K562 (cell line): Measurements from ENCODE around the gene CCL27. TPM values are rescaled to one million over a fixed set of nuclear protein-coding genes. Genes with fewer than 3 reads are reported as not detected.

Experiments
- CREM ChIP-seq: IDR thresholded peaks from 2 replicates; pipeline ENCODE4 v1.6.1; 2014; ENCODE audit warnings: antibody characterized with exemption, low read depth
- EP300 ChIP-seq: IDR thresholded peaks from 2 replicates; pipeline ENCODE4 v1.6.1; 2012; ENCODE audit warnings: low read length, improper control_type of control experiment
- FOSL1 ChIP-seq: fragments of 200-800 bp; sonication (Bioruptor generic); conservative IDR thresholded peaks from 2 replicates; pipeline ENCODE4 v1.6.1; 2016; ENCODE audit warnings: missing genetic modification characterization, missing compliant biosample characterization
- GATAD2B ChIP-seq: fragments of 450-650 bp; IDR thresholded peaks from 2 replicates; pipeline ENCODE4 v1.6.1; 2017; ENCODE audit warnings: mild to moderate bottlenecking, borderline replicate concordance
- HDAC2 ChIP-seq: fragments of 450-650 bp; IDR thresholded peaks from 2 replicates; pipeline ENCODE4 v1.6.1; 2016; ENCODE audit warnings: mild to moderate bottlenecking
- NFE2L1 ChIP-seq: fragments of 450-650 bp; IDR thresholded peaks from 2 replicates; pipeline ENCODE4 v1.6.1; 2016; ENCODE audit warnings: missing genetic modification characterization, low read depth, mild to moderate bottlenecking, missing compliant biosample characterization, moderate library complexity, borderline replicate concordance
- TBL1XR1 ChIP-seq, 2 experiments: IDR thresholded peaks; 2 replicates each; pipeline ENCODE4 v1.6.1; 2012; ENCODE audit warnings: improper control_type of control experiment in 2 of 2, low read length in 2 of 2, mild to moderate bottlenecking in 1 of 2
- ZFX ChIP-seq: sonication (generic); formaldehyde crosslinking; IDR thresholded peaks from 2 replicates; pipeline ENCODE4 v1.8.0; 2022; ENCODE audit warnings: mild to moderate bottlenecking, missing genetic modification reagents, moderate library complexity
- ZNF592 ChIP-seq: fragments of 450-650 bp; IDR thresholded peaks from 2 replicates; pipeline ENCODE4 v1.6.1; 2017; ENCODE audit warnings: antibody characterized with exemption, mild to moderate bottlenecking
- polyA plus RNA-seq, 8 experiments: library from polyadenylated mRNA; depleted of rRNA in 4 of 8; stranded (reverse) in 5 of 8; unstranded in 3 of 8; fragments of >200 nt; fragmentation: Nextera tagmentation in 2 of 8; fragmentation: Illumina TruSeq in 1 of 8; extraction: Ambion mirVana in 2 of 8; extraction: Trizol in 1 of 8; gene quantifications; 2 replicates each; pipeline versions ENCODE4 v1.2.1 to v1.2.3, GENCODE V29; 2011 to 2014; ENCODE audit warnings: inconsistent platforms in 1 of 8, missing spikeins in 1 of 8
- total RNA-seq, 7 experiments: library from RNA; depleted of rRNA in 6 of 7; stranded (reverse); fragments of >200 nt in 6 of 7; fragmentation: Illumina TruSeq in 2 of 7; extraction: Trizol in 2 of 7; gene quantifications; 2 replicates each; pipeline versions ENCODE4 v1.2.1 to v1.2.3, GENCODE V29; 2011 to 2021; ENCODE audit warnings: low replicate concordance in 1 of 7
- TF ChIP-seq, protein P1 (sequence below), 3 experiments: fragments of 200-800 bp in 1 of 3; fragments of 250-450 bp in 1 of 3; fragments of 450-650 bp in 1 of 3; sonication (Bioruptor Pico) in 1 of 3; sonication (Bioruptor generic) in 1 of 3; formaldehyde crosslinking in 1 of 3; IDR thresholded peaks; 2 replicates each; pipeline versions ENCODE4 v1.6.1 to v1.8.0; 2016 to 2022; ENCODE audit warnings: mild to moderate bottlenecking in 2 of 3, missing genetic modification characterization in 2 of 3, missing compliant biosample characterization in 1 of 3, moderate library complexity in 1 of 3

CCL27 gene
- total and polyA plus RNA-seq, 9 of the 15 experiments (the other 6 are each of a cell fraction or from before 2014, with no cell fraction given) = 0.10 to 0.53 (median 0.27) TPM; not detected in 5

- TF ChIP-seq ZNF592 (no peak), NFE2L1 (tag) (no peak), TBL1XR1 (IDR thresholded peaks at IDR 0.05; ENCODE audit: low read length in 2 of 2) (peak in 1 of 2 experiments; percentile 68; a peak in 2 of 4 replicates), ZFX (CRISPR knock-in tag) (peak; percentile 31; the same call in 1 of the 2 replicates), HDAC2 (0 out of 2 replicates have a peak, but pooled peaks have one; percentile 30), CREM (peak; percentile 97), GATAD2B (0 out of 2 replicates have a peak, but pooled peaks have one; percentile 39), FOSL1 (tag) (peak; percentile 30), EP300 (peak; percentile 32)
- TF ChIP-seq, protein P1, sequence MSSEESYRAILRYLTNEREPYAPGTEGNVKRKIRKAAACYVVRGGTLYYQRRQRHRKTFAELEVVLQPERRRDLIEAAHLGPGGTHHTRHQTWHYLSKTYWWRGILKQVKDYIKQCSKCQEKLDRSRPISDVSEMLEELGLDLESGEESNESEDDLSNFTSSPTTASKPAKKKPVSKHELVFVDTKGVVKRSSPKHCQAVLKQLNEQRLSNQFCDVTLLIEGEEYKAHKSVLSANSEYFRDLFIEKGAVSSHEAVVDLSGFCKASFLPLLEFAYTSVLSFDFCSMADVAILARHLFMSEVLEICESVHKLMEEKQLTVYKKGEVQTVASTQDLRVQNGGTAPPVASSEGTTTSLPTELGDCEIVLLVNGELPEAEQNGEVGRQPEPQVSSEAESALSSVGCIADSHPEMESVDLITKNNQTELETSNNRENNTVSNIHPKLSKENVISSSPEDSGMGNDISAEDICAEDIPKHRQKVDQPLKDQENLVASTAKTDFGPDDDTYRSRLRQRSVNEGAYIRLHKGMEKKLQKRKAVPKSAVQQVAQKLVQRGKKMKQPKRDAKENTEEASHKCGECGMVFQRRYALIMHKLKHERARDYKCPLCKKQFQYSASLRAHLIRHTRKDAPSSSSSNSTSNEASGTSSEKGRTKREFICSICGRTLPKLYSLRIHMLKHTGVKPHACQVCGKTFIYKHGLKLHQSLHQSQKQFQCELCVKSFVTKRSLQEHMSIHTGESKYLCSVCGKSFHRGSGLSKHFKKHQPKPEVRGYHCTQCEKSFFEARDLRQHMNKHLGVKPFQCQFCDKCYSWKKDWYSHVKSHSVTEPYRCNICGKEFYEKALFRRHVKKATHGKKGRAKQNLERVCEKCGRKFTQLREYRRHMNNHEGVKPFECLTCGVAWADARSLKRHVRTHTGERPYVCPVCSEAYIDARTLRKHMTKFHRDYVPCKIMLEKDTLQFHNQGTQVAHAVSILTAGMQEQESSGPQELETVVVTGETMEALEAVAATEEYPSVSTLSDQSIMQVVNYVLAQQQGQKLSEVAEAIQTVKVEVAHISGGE (CRISPR knock-in tag; IDR thresholded peaks at IDR 0.05) = peak in 1 of 3 experiments; percentile 90; a peak in 3 of 6 replicates
Measured at GRCh38 chr9:34665381-34666250, 3.2 kb upstream of the CCL27 start (continued).
